Measurements from ENCODE around the gene RPL7A. TPM values are rescaled to one million over a fixed set of nuclear protein-coding genes. Genes with fewer than 3 reads are reported as not detected.
"Not testable (repeated sequence)": the region's sequence is repeated elsewhere in the genome, so short reads cannot be mapped to it uniquely, and the experiment has no call there.

Gene RPL7A
- polyA plus RNA-seq (2013, experiment 1 of 2), result 1,924 TPM
- 1,950 TPM for polyA plus RNA-seq (2013, experiment 2 of 2)

- H3K23ac ChIP-seq (ENCODE audit: low read length in 2 of 2), result peak within 1 kb of the TSS in 1 of 2 experiments; percentile 90
- peak within 1 kb of the TSS; percentile 65 for H2BK120ac ChIP-seq (ENCODE audit: low read depth, low read length)
Measured at GRCh38 chr9:133347985-133348717, at the start of gene RPL7A, which contains the start of gene MED22. Gene RPL7A (plus strand): TSS chr9:133348218. CDS start chr9:133348244, 26 bp downstream. Gene MED22 (minus strand): TSS chr9:133348131. CDS start chr9:133346662, 1,469 bp downstream.

DNA sequence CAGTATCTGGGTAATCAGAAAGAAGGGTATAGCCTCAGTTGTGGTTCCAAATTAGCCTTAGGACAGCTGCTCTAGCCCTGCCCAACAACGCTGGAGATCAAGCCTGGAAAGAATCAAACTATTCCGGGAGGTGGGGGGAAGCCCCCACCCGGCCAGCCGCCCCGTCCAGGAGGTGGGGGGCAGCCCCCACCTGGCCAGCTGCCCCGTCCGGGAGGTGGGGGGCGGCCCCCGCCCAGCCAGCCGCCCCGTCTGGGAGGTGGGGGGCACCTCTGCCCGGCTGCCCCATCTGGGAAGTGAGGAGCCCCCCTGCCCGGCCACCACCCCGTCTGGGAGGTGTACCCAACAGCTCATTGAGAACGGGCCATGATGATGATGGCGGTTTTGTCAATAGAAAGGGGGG is 48.0 kb upstream of the RPL7A start:
- H3K4me1 ChIP-seq (ENCODE audit: control insufficient read depth, insufficient read depth, low read depth, low read length); H4K91ac ChIP-seq (ENCODE audit: low read length); H3K23ac ChIP-seq (ENCODE audit: low read length in 2 of 2); H2AFZ ChIP-seq (ENCODE audit: low read depth, low read length); H2AK5ac ChIP-seq (ENCODE audit: low read length, severe bottlenecking); H3K4me2 ChIP-seq (ENCODE audit: low read length, poor library complexity, severe bottlenecking); H2BK12ac ChIP-seq (ENCODE audit: low read length in 2 of 2); H3K9me3 ChIP-seq (ENCODE audit: control insufficient read depth, low read length); H3K4me3 ChIP-seq (ENCODE audit: insufficient read depth in 1 of 2, low read depth in 1 of 2, low read length in 2 of 2); H3K36me3 ChIP-seq (ENCODE audit: control insufficient read depth in 1 of 2, insufficient read depth in 2 of 2, low read depth in 1 of 2, low read length in 2 of 2); DNase-seq; H2BK5ac ChIP-seq (ENCODE audit: low read depth, low read length, poor library complexity, severe bottlenecking); H3K18ac ChIP-seq (ENCODE audit: low read depth in 1 of 2, low read length in 2 of 2); H3K79me1 ChIP-seq (replicated peaks; ENCODE audit: low read length, poor library complexity, severe bottlenecking); H2BK120ac ChIP-seq (ENCODE audit: low read depth, low read length); H3K9ac ChIP-seq (ENCODE audit: low read length); H3K27ac ChIP-seq (ENCODE audit: low read length, poor library complexity, severe bottlenecking); H3K4ac ChIP-seq (ENCODE audit: low read depth in 1 of 2, low read length in 2 of 2); H4K8ac ChIP-seq (ENCODE audit: low read length); H3K14ac ChIP-seq (ENCODE audit: low read length in 2 of 2); H2BK15ac ChIP-seq (ENCODE audit: low read depth, poor library complexity, severe bottlenecking): not testable (repeated sequence)
- WGBS, result 91% methylated on average over 16 of the region's 16 CpGs
- peaks cover 6 to 52% of the 10 kb centered on the region in 2 experiments for H3K27me3 ChIP-seq (ENCODE audit: control insufficient read depth in 1 of 2, insufficient read depth in 1 of 2, low read length in 2 of 2)

More at GRCh38 chr9:133347985-133348717, at the start of gene RPL7A, which contains the start of gene MED22:
- peak within 1 kb of the TSS; percentile 77 for H3K4me2 ChIP-seq (ENCODE audit: low read length, poor library complexity, severe bottlenecking)
- peaks cover 33% of the 10 kb centered on the region for H3K79me1 ChIP-seq (replicated peaks; ENCODE audit: low read length, poor library complexity, severe bottlenecking)
- peak within 1 kb of the TSS in 1 of 2 experiments; percentile 93 for H3K14ac ChIP-seq (ENCODE audit: low read length in 2 of 2)
- peaks cover 70 to 74% of the 10 kb centered on the region in 2 experiments for H3K36me3 ChIP-seq (ENCODE audit: control insufficient read depth in 1 of 2, insufficient read depth in 2 of 2, low read depth in 1 of 2, low read length in 2 of 2)
- peak within 1 kb of the TSS; percentile 42 to 71 for H3K4ac ChIP-seq (ENCODE audit: low read depth in 1 of 2, low read length in 2 of 2)
- H3K27ac ChIP-seq (ENCODE audit: low read length, poor library complexity, severe bottlenecking), result peak within 1 kb of the TSS; percentile 80
- H2AFZ ChIP-seq (ENCODE audit: low read depth, low read length), result peak within 1 kb of the TSS; percentile 60
- no peaks in the 10 kb centered on the region for H3K27me3 ChIP-seq (ENCODE audit: control insufficient read depth in 1 of 2, insufficient read depth in 1 of 2, low read length in 2 of 2)
- H2BK5ac ChIP-seq (ENCODE audit: low read depth, low read length, poor library complexity, severe bottlenecking), result peak within 1 kb of the TSS; percentile 93
- H2BK12ac ChIP-seq (ENCODE audit: low read length in 2 of 2), result no peak within 1 kb of the TSS
- peak within 1 kb of the TSS; percentile 80 to 99 for H3K4me3 ChIP-seq (ENCODE audit: insufficient read depth in 1 of 2, low read depth in 1 of 2, low read length in 2 of 2)
- H2AK5ac ChIP-seq (ENCODE audit: low read length, severe bottlenecking), result peak within 1 kb of the TSS; percentile 7
- H3K9ac ChIP-seq (ENCODE audit: low read length), result peak within 1 kb of the TSS; percentile 100
- DNase-seq, result peak; percentile 97
- no peak within 1 kb of the TSS for H2BK15ac ChIP-seq (ENCODE audit: low read depth, poor library complexity, severe bottlenecking)
- peak within 1 kb of the TSS; percentile 62 to 91 for H3K18ac ChIP-seq (ENCODE audit: low read depth in 1 of 2, low read length in 2 of 2)
- H3K9me3 ChIP-seq (ENCODE audit: control insufficient read depth, low read length), result no peaks in the 10 kb centered on the region
- peak within 1 kb of the TSS; percentile 47 for H4K91ac ChIP-seq (ENCODE audit: low read length)
- peaks cover 19% of the 10 kb centered on the region for H3K4me1 ChIP-seq (ENCODE audit: control insufficient read depth, insufficient read depth, low read depth, low read length)
- H4K8ac ChIP-seq (ENCODE audit: low read length), result peak within 1 kb of the TSS; percentile 64
- WGBS, result under 1% methylated on average over 64 of the region's 64 CpGs

GRCh38 chr9:133301253-133302230 is 46.5 kb upstream of the RPL7A start:
- Histone ChIP-seq H3K4me1 (ENCODE audit: control insufficient read depth, insufficient read depth, low read depth, low read length) (peaks cover 9% of the 10 kb centered on the region), H4K91ac (ENCODE audit: low read length) (no peak overlapping the region), H3K4ac (ENCODE audit: low read depth in 1 of 2, low read length in 2 of 2) (no peak overlapping the region), H3K9me3 (ENCODE audit: control insufficient read depth, low read length) (no peaks in the 10 kb centered on the region), H3K36me3 (ENCODE audit: control insufficient read depth in 1 of 2, insufficient read depth in 2 of 2, low read depth in 1 of 2, low read length in 2 of 2) (no peaks in the 10 kb centered on the region), H3K18ac (ENCODE audit: low read depth in 1 of 2, low read length in 2 of 2) (no peak overlapping the region), H3K23ac (ENCODE audit: low read length in 2 of 2) (no peak overlapping the region), H3K27me3 (ENCODE audit: control insufficient read depth in 1 of 2, insufficient read depth in 1 of 2, low read length in 2 of 2) (peaks cover 6 to 58% of the 10 kb centered on the region in 2 experiments), H4K8ac (ENCODE audit: low read length) (no peak overlapping the region), H2AFZ (ENCODE audit: low read depth, low read length) (no peak overlapping the region), H2BK12ac (ENCODE audit: low read length in 2 of 2) (no peak overlapping the region), H3K27ac (ENCODE audit: low read length, poor library complexity, severe bottlenecking) (no peak overlapping the region), H3K14ac (ENCODE audit: low read length in 2 of 2) (no peak overlapping the region), H2BK5ac (ENCODE audit: low read depth, low read length, poor library complexity, severe bottlenecking) (no peak overlapping the region), H3K4me2 (ENCODE audit: low read length, poor library complexity, severe bottlenecking) (no peak overlapping the region), H3K4me3 (ENCODE audit: insufficient read depth in 1 of 2, low read depth in 1 of 2, low read length in 2 of 2) (no peak overlapping the region), H2BK120ac (ENCODE audit: low read depth, low read length) (no peak overlapping the region), H3K79me1 (replicated peaks; ENCODE audit: low read length, poor library complexity, severe bottlenecking) (no peaks in the 10 kb centered on the region), H2BK15ac (ENCODE audit: low read depth, poor library complexity, severe bottlenecking) (no peak overlapping the region), H3K9ac (ENCODE audit: low read length) (no peak overlapping the region), H2AK5ac (ENCODE audit: low read length, severe bottlenecking) (no peak overlapping the region)
- DNase-seq, result no peak
- WGBS, result 87% methylated on average over 13 of the region's 13 CpGs

Data from mesenchymal stem cell (in vitro differentiated cells and primary cell).